GM18508 (cell line): ENCODE data around the gene PCNX2.
"Not testable (repeated sequence)": the region's sequence is repeated elsewhere in the genome, so short reads cannot be mapped to it uniquely, and the experiment has no call there.

Source experiments
- ATAC-seq: cut with Tn5 transposase; IDR thresholded peaks from one replicate; pipeline ENCODE4 v1.9.1; 2021; ENCODE audit warnings: moderate number of reproducible peaks; ENCODE audit not compliant: insufficient read depth, unreplicated experiment

Gene PCNX2

GRCh38 chr1:233027046-233027445 is 268.5 kb downstream of the PCNX2 start:
- no peak for ATAC-seq

GRCh38 chr1:233025567-233025966 is 270.0 kb downstream of the PCNX2 start:
- no peak for ATAC-seq

GRCh38 chr1:233025157-233025556 is 270.4 kb downstream of the PCNX2 start:
- no peak for ATAC-seq

- ATAC-seq: no peak
These were observed 271.3 kb downstream of the PCNX2 start for GRCh38 chr1:233024199-233024598.

GRCh38 chr1:233022246-233022645 is 273.3 kb downstream of the PCNX2 start:
- no peak for ATAC-seq

GRCh38 chr1:233020426-233020825 is 275.1 kb downstream of the PCNX2 start:
- ATAC-seq: no peak

GRCh38 chr1:233019778-233020325 is 275.7 kb downstream of the PCNX2 start:
- ATAC-seq: no peak

GRCh38 chr1:233019083-233019482 is 276.4 kb downstream of the PCNX2 start:
- no peak for ATAC-seq

- no peak for ATAC-seq
These were observed 278.7 kb downstream of the PCNX2 start for GRCh38 chr1:233016798-233017197.

- no peak for ATAC-seq
These were observed 279.6 kb downstream of the PCNX2 start for GRCh38 chr1:233015965-233016364.

- ATAC-seq: no peak
These were observed 283.5 kb downstream of the PCNX2 start for GRCh38 chr1:233012021-233012420.

GRCh38 chr1:233010146-233010545 is 285.4 kb downstream of the PCNX2 start:
- ATAC-seq: no peak

GRCh38 chr1:233006541-233006973 is 289.0 kb downstream of the PCNX2 start:
- ATAC-seq: no peak

- ATAC-seq: no peak
These were observed 289.4 kb downstream of the PCNX2 start for GRCh38 chr1:233006108-233006507.

GRCh38 chr1:233005703-233006102 is 289.8 kb downstream of the PCNX2 start:
- no peak for ATAC-seq

GRCh38 chr1:233005156-233005555 is 290.4 kb downstream of the PCNX2 start:
- ATAC-seq: no peak

GRCh38 chr1:233004451-233004850 is 291.1 kb downstream of the PCNX2 start:
- ATAC-seq: no peak

GRCh38 chr1:233003638-233004037 is 291.9 kb downstream of the PCNX2 start:
- not testable (repeated sequence) for ATAC-seq

- ATAC-seq: no peak
These were observed 295.4 kb downstream of the PCNX2 start for GRCh38 chr1:232999956-233000625.

GRCh38 chr1:232998646-232999045 is 296.9 kb downstream of the PCNX2 start:
- no peak for ATAC-seq

GRCh38 chr1:232998138-232998537 is 297.4 kb downstream of the PCNX2 start:
- ATAC-seq: no peak

GRCh38 chr1:232996143-232996542 is 299.4 kb downstream of the PCNX2 start:
- ATAC-seq: no peak
